Skin epidermis (tissue), 12 donors: ENCODE data around the gene TMEM273.
A peak's percentile ranks its signal among the peaks of the same experiment; 100 is the strongest.

ENCODE experiments used
- H3K27ac ChIP-seq, 21 experiments: fragments of 200-600 bp; sonication (generic) in 11 of 21; one replicate each; pipeline ENCODE4 v1.5.0; 2020; ENCODE audit warnings: mild to moderate bottlenecking in 3 of 21, inconsistent platforms in 2 of 21, moderate library complexity in 2 of 21
- H3K4me3 ChIP-seq, 7 experiments: fragments of 200-600 bp; sonication (generic) in 2 of 7; one replicate each; pipeline ENCODE4 v1.5.0; 2020; ENCODE audit warnings: inconsistent platforms in 2 of 7, mild to moderate bottlenecking in 2 of 7, moderate library complexity in 1 of 7

The TMEM273 gene

DNA sequence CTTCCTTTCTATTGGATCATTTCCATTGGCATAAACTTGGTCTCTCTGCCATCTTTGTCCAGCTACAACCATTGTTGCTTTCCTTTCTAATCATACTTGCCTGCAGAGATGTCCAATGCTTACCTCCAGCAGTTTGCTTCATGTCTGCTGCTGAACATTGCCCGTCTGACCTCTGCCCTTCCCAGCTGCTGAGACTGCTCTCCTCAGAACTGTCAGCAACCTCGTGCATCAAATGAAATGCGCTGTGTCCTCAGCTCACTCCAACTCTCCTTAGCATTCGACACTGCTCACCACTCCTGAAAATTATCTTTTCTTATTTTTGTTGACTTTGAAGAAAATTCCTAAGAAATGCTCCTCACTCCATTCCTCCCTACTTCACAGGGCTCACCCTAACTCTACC is 59.3 kb downstream of the TMEM273 start:
- H3K4me3 ChIP-seq, result no peak overlapping the region
- H3K27ac ChIP-seq, result no peak overlapping the region

GRCh38 chr10:49123981-49124950 is 63.9 kb downstream of the TMEM273 start:
- no peak overlapping the region for H3K27ac ChIP-seq
- no peak overlapping the region for H3K4me3 ChIP-seq

GRCh38 chr10:49120911-49121310 is 67.3 kb downstream of the TMEM273 start:
- no peak overlapping the region for H3K27ac ChIP-seq
- H3K4me3 ChIP-seq, result no peak overlapping the region

GRCh38 chr10:49119746-49120145 is 68.4 kb downstream of the TMEM273 start:
- H3K27ac ChIP-seq, result no peak overlapping the region
- H3K4me3 ChIP-seq, result no peak overlapping the region

GRCh38 chr10:49118430-49119074 is 69.6 kb downstream of the TMEM273 start:
- Histone ChIP-seq H3K27ac (no peak overlapping the region), H3K4me3 (no peak overlapping the region)

- H3K4me3 ChIP-seq, result no peak overlapping the region
- no peak overlapping the region for H3K27ac ChIP-seq
Measured at GRCh38 chr10:49117376-49118070, 70.7 kb downstream of the TMEM273 start.

DNA sequence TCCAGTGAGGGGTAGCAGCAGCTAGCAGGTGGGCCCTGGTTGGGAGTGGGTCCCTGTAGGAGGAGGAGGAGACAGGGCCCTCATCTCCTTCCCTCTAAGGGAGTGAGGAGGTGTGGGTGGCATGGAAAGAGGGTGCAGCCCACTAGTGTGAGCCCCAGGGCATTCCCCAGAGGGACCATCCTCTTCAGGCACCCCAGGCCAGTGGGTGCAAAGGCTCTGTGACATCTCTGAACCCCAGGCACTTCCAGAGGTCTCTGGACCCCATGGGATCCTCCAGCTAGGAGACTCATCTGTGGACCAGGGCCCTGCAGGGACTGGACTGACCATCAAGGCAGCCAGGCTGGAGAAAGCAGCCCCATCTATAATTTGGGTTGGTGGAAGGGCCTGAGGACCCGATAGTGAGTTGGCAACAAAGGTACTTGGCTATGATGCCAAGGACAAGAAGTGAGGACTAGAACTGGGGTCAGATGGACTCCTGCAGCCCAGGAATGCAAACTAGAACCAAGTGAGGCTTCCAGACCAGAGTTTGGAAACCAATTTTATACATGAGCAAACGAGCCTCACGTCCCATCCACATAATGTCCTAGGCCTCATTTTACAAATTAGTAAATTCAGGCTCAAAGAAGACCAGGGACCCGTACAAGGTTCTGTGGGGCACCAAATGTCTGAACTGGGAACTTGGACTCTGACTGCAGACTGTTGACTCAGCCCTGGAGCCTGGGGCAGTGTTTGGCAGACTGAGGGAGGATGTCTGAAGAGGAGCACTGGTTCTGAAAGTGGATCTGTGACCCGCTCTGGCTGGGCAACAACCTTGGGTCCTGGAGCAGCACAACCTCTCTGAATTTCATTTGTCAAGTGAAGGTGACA is 71.4 kb downstream of the TMEM273 start:
- H3K27ac ChIP-seq, result no peak overlapping the region
- H3K4me3 ChIP-seq, result no peak overlapping the region

DNA sequence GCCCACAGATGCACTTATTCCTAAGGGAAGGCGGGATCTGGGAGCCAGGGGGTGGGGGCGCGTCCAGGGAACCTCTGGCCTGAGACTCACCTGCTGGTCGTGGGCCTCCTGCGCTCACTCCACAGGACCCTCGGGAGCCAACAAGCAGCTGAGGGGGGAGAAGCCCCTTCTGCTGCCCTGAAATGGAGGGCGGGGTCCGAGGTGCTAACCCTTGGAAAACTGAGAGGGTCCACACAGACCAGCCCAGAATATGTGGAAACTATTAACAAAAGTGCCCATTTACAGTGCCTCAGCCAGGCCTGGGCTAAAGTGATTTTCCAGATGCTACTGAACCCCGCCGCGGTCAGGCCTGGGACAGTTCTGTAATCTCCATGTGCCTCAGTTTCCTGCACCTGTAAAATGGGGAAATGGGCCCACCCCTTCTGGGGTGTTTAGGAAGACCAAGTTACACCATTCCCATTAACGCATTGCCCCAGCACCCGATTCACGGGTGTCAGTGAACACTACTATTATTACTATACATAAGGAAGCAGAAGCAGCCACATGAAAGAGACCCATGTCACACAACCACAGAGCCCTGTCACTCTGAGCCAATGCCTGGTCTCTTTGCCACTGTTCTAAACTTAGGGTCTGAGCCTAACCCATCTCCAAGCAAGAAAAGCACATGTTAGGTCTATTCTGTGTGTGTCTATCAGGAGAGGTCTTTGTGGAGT is 72.2 kb downstream of the TMEM273 start:
- peak overlapping the region in 3 of 21 experiments; percentile 26 to 42 (median 27) for H3K27ac ChIP-seq
- peak overlapping the region in 2 of 7 experiments; percentile 47 to 58 for H3K4me3 ChIP-seq

DNA sequence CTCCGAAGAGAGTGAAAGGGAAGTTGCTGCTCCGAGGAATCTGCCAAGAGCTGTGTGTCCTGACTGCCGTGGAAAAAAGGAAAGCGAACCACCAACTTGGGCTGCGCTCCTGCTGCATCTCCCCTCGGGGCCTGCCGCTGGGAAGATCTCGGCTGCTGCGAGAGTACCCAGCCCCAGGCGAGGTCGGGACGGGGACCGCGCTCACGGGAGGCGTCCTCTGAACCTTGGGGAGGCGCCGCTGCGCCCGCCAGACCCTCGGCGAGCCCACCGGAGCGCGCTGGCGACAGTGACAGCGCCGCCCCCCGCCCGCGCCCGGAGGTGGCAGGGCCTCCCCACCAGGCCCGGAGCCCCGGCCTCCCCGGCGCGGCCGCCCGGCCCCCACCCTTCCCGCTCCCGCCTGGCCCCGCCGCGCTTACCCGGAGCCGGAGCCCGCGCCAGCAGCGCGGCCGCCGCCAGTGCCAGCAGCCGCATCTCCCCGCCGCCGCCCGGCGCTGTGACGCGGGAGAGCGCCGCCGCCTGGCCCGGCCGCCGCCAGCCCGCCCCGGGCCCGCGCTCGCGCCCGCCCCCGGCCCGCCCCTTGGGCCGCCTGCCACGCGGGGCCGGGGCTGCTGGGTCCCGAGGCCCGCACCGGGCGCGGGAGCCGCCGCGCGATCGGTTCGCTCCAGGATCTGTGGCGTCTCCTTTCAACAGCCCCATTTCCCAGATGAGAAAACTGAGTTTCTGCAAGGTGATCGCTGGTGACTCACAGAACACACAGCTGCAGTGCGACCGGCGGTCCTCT is 73.0 kb downstream of the TMEM273 start, which contains the start of gene VSTM4:
VSTM4 (minus strand) TSS at position 508 of the 781 bp plus-strand sequence; CDS start at position 471, 37 bp downstream.
- H3K4me3 ChIP-seq, result peak within 1 kb of the TSS; percentile 34 to 58 (median 42)
- peak within 1 kb of the TSS in 19 of 21 experiments; percentile 32 to 88 (median 68) for H3K27ac ChIP-seq

- Histone ChIP-seq H3K4me3 (peak overlapping the region; percentile 34 to 58 (median 42)), H3K27ac (peak overlapping the region in 19 of 21 experiments; percentile 32 to 88 (median 68))
Measured at GRCh38 chr10:49114718-49115014, 73.5 kb downstream of the TMEM273 start.

DNA sequence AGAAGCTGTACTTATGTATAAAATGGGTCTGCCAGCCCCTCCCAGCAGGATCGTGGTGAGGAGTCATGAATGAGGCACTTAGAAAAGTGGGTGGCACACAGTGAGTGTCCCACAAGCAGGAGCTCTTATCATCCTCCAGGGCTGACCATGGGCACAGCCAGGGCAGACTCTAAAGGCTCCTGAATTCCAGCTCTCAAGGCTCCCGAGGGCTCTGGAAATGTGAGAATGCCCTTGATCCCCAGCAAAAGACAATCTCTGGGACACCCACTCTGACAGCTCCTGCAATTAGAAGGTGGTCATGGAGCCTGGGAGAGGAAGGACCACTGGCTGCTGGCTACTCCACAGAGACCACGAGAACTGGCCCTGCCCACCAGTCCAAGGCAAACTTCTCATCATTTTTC is 74.5 kb downstream of the TMEM273 start:
- peak overlapping the region in 3 of 21 experiments; percentile 1 to 83 (median 76) for H3K27ac ChIP-seq
- H3K4me3 ChIP-seq, result peak overlapping the region in 2 of 7 experiments; percentile 2 to 34

GRCh38 chr10:49112851-49113250 is 75.3 kb downstream of the TMEM273 start:
- H3K4me3 ChIP-seq, result no peak overlapping the region

GRCh38 chr10:49112098-49112497 is 76.1 kb downstream of the TMEM273 start:
- no peak overlapping the region for H3K4me3 ChIP-seq

More at GRCh38 chr10:49112851-49113250, 75.3 kb downstream of the TMEM273 start:
- H3K27ac ChIP-seq, result no peak overlapping the region

DNA sequence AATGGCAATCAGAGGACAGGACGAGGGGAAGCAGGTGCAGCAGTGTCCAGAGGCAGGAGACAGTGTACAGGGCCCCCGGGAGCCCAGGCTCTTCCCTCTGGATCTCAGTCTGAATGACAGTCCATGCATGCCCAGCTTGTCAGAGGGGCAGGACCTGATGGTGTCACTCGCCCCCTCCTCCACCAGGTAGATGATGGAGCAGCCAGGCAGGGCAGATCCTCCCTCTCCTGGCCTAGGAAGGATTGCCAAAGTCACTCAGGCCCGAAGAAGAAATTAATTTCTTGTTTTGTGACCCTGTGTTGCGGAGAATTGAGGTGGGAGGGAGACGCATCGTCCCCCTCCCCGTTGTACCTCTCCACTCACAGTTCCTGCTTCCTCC is 76.9 kb downstream of the TMEM273 start:
- H3K4me3 ChIP-seq, result no peak overlapping the region
- no peak overlapping the region for H3K27ac ChIP-seq

More at GRCh38 chr10:49112098-49112497, 76.1 kb downstream of the TMEM273 start:
- peak overlapping the region in 1 of 21 experiments; percentile 11 for H3K27ac ChIP-seq

DNA sequence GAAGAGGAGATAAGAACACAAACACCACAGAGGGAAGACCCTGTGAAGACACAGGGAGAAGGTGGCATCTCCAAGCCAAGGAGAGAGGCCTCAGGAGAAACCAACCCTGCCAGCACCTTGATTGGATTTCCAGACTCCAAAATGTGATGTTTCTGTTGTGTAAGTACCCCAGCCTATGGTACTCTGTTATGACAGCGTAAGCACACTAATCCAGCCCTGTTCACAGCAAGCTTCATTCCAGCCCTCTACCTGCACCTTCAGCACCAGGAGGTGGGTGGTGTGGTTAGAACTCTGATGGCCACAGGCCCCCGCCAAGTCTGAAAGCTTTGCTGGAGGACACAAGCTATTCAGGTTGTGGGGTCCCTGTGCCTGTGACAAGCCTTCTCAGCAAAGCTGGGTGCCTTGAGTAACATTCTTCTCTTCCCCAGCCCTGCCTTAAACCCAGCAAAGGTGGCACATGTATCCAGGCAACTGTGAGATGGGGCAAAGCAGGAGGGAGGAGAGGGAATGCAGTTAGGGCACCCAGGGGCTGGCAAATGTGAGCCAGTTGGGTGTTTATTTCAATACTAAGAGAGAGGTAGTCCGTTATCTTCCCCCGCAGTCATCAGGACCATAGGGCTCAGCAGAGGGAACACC is 77.4 kb downstream of the TMEM273 start:
- Histone ChIP-seq H3K27ac (no peak overlapping the region), H3K4me3 (no peak overlapping the region)

- H3K4me3 ChIP-seq, result no peak overlapping the region
- no peak overlapping the region for H3K27ac ChIP-seq
Measured at GRCh38 chr10:49109669-49110340, 78.4 kb downstream of the TMEM273 start.

GRCh38 chr10:49108656-49109055 is 79.5 kb downstream of the TMEM273 start:
- no peak overlapping the region for H3K27ac ChIP-seq
- no peak overlapping the region for H3K4me3 ChIP-seq
